PFSK-1 (cell line): ENCODE data around the gene FAM20C.

ENCODE experiments used
- FOXP2 ChIP-seq: optimal IDR thresholded peaks from 2 replicates; pipeline ENCODE3; 2011; ENCODE audit warnings: borderline replicate concordance, control low read depth, inconsistent platforms; ENCODE audit not compliant: insufficient read depth; ENCODE audit errors: extremely low read length, extremely low read depth
- POLR2AphosphoS5 ChIP-seq: IDR thresholded peaks from 2 replicates; pipeline ENCODE4 v1.6.1; 2012; ENCODE audit warnings: low read depth, mild to moderate bottlenecking, control low read depth, low read length, moderate library complexity
- SIN3A ChIP-seq: IDR thresholded peaks from 2 replicates; pipeline ENCODE4 v1.6.1; 2012; ENCODE audit warnings: mild to moderate bottlenecking, low read length, moderate library complexity, borderline replicate concordance; ENCODE audit not compliant: insufficient read depth
- TAF1 ChIP-seq: IDR thresholded peaks from 2 replicates; pipeline ENCODE4 v1.6.1; 2012; ENCODE audit warnings: low read length, control low read depth, borderline replicate concordance; ENCODE audit not compliant: insufficient read depth
- TF ChIP-seq, protein P1 (sequence below), 2 experiments: IDR thresholded peaks; 2 replicates each; pipeline versions ENCODE4 v1.6.1 to v1.8.0; 2011 to 2012; ENCODE audit warnings: low read depth in 2 of 2, low read length in 2 of 2, control low read depth in 1 of 2, inconsistent platforms in 1 of 2, mild to moderate bottlenecking in 1 of 2, moderate library complexity in 1 of 2; ENCODE audit not compliant: insufficient read depth in 1 of 2

The FAM20C gene

DNA sequence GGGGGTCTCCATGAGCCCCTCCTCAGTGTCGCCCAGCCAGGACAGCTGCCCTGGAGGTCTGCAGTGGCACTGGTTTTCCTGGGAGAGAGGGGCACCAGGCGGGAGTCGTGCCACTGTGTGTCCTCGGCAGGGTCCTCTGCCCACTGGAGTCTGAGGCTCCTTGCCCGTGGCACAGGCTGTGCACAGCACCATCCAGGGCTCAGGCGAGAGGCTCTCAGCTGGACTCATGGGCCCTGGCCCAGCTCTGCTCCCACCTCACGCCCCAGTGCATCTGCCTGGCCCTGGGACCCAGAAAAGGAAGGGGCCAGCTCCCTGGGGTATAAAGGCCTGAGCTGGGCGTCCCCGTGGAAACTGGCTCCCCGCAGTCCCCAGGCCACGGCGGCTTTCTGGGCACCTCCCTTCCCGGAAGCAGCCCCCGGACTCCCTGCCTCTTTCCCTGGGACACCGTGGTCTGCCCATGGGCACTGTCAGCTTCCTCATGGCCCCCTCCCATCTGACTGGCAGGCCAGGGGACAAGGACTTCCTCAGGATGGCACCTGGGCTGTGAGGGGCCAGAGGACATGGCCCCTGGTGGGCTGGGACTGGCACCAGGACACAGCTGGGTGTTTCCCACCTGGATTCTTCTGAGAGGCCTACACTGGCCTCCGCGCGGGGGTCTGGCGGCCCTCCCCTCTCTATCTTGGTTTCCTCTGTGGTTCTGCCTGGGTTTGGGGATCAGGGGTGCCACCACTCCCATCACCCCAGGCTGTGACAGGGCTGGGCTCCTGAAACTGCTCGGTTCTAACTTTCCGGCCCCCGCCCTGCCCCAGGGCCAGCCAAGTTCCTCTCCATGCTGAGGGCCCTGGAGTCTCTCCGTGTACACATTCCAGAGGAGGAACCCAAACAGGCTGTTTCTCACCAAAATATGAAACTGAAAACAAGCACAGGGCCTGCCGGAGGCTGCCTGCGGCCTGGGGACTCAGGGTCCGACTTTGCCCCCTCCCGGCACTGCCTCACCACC, 103.1 kb downstream of the FAM20C start:
- TF ChIP-seq SIN3A, result no peak
- TF ChIP-seq TAF1, result no peak
- TF ChIP-seq, protein P1, sequence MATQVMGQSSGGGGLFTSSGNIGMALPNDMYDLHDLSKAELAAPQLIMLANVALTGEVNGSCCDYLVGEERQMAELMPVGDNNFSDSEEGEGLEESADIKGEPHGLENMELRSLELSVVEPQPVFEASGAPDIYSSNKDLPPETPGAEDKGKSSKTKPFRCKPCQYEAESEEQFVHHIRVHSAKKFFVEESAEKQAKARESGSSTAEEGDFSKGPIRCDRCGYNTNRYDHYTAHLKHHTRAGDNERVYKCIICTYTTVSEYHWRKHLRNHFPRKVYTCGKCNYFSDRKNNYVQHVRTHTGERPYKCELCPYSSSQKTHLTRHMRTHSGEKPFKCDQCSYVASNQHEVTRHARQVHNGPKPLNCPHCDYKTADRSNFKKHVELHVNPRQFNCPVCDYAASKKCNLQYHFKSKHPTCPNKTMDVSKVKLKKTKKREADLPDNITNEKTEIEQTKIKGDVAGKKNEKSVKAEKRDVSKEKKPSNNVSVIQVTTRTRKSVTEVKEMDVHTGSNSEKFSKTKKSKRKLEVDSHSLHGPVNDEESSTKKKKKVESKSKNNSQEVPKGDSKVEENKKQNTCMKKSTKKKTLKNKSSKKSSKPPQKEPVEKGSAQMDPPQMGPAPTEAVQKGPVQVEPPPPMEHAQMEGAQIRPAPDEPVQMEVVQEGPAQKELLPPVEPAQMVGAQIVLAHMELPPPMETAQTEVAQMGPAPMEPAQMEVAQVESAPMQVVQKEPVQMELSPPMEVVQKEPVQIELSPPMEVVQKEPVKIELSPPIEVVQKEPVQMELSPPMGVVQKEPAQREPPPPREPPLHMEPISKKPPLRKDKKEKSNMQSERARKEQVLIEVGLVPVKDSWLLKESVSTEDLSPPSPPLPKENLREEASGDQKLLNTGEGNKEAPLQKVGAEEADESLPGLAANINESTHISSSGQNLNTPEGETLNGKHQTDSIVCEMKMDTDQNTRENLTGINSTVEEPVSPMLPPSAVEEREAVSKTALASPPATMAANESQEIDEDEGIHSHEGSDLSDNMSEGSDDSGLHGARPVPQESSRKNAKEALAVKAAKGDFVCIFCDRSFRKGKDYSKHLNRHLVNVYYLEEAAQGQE (IDR thresholded peaks at IDR 0.05; ENCODE audit: insufficient read depth in 1 of 2, low read depth in 2 of 2, low read length in 2 of 2), result no peak
- no peak for TF ChIP-seq POLR2AphosphoS5
- no peak for TF ChIP-seq FOXP2

DNA sequence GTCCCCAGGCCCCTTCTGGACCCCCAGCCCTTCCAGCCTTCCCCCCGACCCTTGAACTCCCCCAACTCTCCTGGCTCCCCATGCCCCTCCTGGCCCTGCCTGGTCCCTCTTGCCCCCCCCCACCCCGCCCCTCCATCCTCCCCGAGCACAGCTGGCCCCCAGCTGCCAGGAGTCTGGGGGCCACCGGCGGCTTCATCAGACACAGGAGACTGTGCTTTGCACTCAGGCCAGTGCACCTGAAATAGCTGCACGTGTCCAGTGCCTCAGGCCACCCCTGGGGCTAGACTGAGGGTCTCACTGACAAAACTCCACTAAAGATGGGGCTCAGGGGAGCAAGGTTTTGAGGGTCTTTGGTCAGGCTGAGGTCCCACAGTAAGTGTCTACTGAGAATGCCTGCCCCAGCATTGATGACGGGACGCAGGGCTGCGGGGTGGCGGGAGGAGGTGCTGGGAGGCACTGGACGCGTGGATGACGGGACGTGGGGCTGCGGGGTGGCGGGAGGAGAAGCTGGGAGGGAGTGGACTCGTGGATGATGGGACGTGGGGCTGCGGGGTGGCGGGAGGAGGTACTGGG, 104.1 kb downstream of the FAM20C start:
- no peak for TF ChIP-seq TAF1
- TF ChIP-seq SIN3A, result no peak
- TF ChIP-seq, protein P1 (IDR thresholded peaks at IDR 0.05; ENCODE audit: insufficient read depth in 1 of 2, low read depth in 2 of 2, low read length in 2 of 2), result no peak
- no peak for TF ChIP-seq POLR2AphosphoS5
- no peak for TF ChIP-seq FOXP2

DNA sequence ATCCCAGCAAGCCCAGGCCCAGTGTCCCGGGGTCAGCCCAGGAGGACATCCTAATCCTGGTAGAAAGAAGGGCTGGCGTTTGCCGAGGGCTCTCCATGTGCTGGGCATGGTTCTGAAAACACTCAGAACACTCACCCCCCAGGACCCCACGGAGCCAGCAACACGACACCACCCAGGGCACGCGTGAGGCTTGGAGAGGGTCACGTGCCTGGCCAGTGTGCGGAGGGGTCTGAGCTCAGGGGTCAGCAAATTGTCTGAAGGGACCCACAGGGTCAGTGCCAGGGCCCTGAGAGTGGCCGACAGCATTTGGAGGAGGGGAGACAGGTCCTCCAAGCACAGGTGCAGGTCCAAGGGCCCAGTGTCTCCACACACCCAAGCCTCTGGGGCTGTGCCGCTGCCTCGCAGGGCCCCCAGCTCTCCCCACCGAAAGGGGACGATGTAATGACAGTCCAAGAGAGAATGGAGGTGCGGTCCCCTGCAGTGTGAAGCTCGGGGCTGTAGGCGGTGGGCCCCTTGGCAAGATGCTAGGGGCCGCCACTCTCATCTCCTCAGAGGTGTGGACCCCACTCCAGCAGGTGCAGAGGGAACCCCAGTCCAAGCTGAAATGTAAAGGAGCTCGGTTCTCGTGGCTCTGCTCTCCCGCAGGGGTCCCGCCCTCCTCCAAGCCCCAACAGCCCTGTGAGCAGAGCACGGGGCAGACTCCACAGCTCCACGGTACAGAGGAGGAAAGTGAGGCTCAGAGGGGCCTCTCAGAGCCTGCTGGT, 105.4 kb downstream of the FAM20C start:
- no peak for TF ChIP-seq TAF1
- TF ChIP-seq, protein P1 (IDR thresholded peaks at IDR 0.05; ENCODE audit: insufficient read depth in 1 of 2, low read depth in 2 of 2, low read length in 2 of 2), result no peak
- TF ChIP-seq SIN3A, result no peak
- TF ChIP-seq FOXP2, result no peak
- no peak for TF ChIP-seq POLR2AphosphoS5

DNA sequence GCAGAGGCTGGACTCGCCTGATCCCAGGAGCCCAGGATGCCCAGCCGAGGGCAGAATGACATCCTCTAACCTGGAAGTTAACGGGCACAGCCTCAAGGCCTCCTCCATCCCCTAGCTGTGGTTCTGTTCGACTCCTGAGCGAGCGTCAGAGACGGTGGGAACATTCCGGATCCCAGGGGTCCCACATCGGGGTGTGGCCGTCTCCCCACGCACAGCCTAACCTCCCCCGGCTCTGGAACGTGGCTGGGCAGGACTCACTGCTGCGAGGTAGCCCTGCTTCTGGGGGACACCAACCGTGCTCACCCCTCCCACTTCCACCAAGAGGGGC, 106.0 kb downstream of the FAM20C start:
- TF ChIP-seq TAF1, result no peak
- TF ChIP-seq POLR2AphosphoS5, result no peak
- no peak for TF ChIP-seq SIN3A
- TF ChIP-seq, protein P1 (IDR thresholded peaks at IDR 0.05; ENCODE audit: insufficient read depth in 1 of 2, low read depth in 2 of 2, low read length in 2 of 2), result no peak
- no peak for TF ChIP-seq FOXP2
